Measurements from ENCODE around the gene RPL7L1.
A peak's percentile ranks its signal among the peaks of the same experiment; 100 is the strongest.
"Not testable (repeated sequence)": the region's sequence is repeated elsewhere in the genome, so short reads cannot be mapped to it uniquely, and the experiment has no call there.

The RPL7L1 gene

DNA sequence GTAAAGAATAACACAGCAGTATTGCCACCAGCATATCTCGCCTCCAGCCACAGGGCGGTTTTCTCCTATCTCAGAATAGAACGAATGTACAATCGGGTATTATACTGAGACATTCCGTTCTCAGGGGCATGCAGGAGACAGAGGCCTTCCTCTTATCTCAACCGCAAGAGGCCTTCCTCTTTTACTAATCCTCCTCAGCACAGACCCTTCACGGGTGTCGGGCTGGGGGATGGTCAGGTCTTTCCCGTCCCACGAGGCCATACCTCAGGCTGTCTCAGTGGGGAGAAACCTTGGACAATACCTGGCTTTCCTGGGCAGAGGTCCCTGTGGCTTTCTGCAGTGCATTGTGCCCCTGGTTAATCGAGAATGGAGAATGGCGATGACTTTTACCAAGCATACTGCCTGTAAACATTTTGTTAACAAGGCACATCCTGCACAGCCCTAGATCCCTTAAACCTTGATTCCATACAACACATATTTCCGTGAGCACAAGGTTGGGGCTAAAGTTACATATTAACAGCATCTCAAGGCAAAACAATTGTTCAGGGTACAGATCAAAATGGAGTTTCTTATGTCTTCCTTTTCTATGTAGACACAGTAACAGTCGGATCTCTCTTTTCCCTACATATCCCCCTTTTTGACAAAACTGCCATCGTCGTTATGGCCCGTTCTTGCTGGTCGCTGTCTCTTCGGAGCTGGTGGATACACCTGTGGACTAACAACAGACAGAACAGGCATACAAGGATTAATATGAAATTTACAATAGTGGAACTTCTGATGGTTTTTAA is 14.8 kb downstream of the RPL7L1 start:
- DNase-seq, result not testable (repeated sequence)

DNA sequence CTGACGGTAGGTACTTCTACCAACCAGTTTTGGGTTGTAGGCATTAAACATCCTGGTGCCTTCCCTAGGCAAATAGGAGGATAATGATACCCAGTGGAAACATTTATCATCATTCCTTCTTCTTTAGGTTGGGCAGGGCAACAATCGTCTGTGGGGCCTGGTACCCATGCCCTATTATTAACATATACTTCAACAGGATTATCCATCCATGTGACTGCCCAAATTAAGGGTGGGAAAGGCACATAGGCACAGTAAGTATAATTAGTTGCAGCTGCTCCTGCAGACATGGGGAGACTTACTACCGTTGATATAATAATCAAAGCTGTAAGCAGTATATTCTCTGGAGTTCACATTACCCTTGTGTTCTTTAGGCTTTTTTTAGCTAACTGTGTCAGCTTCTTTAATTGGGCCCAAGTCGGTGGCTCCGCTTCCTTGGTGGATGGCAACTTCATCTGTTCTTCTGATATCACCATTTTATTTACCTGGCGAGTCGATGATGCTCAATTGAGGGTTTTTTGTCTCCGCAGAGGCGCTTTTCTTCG is 16.8 kb downstream of the RPL7L1 start:
- no peak for DNase-seq

DNA sequence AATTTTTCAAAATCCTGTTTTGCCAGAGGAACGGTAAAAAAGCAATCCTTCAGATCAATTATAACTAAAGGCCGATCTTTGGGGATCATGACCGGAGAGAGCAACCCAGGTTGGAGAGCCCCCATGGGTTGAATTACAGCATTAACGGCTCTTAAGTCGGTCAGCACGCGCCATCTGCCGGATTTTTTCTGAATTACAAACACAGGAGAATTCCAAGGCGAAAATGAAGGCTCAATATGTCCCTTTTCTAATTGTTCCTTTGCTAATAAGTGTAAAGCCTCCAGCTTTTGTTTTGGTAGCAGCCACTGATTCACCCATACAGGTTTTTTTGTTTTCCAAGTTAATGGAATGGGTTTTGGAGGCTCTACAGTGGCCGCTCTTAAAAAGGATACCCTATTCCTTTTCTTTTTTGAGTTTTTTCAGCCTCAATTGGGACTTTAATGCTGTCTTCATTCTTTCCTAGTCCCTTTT is 19.5 kb downstream of the RPL7L1 start:
- DNase-seq, result peak; percentile 64

DNA sequence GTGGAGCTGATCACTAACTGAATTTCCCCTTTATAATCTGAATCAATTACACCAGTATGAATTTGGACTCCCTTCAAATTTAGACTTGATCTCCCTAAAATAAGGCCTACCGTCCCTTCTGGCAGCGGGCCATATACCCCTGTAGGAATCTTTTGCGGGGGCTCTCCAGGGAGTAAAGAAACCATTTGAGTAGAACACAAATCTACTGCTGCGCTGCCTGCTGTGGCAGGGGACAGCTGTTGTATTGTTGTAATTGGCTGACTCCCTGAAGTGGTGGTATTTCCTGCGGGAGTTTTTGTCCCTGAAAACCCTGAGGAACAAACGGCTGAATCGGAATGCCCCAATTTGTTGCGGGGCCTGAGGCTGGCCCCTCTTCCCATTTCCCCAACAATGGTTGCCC is 20.5 kb downstream of the RPL7L1 start:
- no peak for DNase-seq

DNA sequence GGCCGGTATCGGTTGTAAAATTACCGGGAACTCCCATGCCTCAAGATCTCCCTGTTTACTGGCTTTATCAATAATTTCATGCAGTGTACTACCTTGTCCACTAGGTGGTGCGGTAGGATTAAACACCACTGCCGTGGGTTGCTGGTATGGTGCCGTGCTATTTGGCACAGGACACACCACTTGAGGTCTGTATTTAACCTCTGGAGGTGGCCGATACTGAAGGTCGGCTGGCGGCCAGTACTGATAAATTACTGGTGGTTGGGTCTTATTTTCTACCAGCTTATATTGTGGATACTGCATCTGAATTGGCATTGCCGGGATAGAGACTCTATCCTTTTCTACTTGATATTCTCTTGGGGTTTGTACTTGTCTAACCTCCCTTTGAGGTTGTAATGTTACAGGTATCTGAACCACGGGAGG is 22.1 kb downstream of the RPL7L1 start:
- peak; percentile 81 for DNase-seq

DNA sequence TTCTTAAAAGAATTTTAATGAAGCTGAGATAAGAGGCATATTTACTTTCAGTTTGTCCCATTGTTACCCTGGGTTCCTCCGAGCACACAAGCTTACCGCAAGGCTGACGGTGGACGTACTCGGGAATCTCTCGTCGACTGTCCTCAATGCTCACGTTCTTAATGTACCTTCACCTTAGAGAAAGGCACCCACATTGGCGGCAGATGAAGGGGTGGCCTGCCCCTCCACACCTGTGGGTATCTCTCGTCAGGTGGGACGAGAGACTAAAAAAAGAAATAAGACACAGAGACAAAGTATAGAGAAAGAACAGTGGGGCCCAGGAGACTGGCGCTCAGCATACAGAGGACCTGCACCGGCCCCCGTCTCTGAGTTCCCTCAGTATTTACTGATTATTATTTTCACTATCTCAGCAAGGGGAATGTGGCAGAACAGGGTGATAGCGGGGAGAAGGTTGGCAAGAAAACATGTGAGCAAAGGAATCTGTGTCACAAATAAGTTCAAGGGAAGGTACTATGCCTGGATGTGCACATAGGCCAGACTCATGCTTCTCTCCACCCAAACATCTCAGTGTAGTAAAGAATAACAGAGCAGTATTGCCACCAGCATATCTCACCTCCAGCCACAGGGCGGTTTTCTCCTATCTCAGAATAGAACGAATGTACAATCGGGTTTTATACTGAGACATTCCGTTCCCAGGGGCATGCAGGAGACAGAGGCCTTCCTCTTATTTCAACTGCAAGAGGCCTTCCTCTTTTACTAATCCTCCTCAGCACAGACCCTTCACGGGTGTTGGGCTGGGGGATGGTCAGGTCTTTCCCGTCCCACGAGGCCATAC is 23.2 kb downstream of the RPL7L1 start:
- DNase-seq, result not testable (repeated sequence)

DNA sequence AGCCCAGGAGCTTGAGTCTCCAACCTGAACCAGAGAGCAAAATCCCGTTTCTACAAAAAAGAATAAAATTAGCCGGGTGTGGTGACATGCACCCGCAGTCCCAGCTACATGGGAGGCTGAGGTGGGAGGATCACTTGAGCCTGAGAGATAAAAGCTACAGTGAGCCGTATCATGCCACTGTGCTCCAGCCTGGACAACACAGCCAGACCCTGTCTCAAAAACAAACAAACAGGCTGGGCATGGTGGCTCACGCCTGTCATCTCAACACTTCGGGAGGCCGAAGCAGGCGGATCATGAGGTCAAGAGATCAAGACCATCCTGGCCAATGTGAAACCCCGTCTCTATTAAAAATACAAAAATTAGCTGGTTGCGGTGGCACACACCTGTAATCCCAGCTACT is 25.1 kb downstream of the RPL7L1 start:
- DNase-seq, result no peak

DNA sequence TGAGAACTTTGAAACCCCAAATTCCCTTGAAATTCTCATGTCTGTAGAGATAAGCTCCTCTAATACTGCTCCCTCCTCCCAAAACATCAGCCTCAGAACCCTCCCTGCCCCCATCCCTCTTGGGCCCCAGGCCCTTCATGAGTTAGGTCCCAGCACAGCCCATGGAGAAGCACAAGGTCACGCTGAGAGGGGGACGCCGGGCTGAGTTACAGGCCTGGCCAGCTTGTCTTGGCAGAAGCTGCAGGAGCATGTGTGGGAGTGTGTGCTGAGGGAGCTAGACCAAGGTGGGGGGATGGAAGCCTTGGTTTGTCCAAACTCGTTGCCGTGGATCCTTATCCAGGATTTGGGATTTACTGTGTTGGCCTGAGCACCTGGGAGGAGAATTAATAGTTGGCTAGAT is 27.9 kb downstream of the RPL7L1 start:
- no peak for DNase-seq

DNA sequence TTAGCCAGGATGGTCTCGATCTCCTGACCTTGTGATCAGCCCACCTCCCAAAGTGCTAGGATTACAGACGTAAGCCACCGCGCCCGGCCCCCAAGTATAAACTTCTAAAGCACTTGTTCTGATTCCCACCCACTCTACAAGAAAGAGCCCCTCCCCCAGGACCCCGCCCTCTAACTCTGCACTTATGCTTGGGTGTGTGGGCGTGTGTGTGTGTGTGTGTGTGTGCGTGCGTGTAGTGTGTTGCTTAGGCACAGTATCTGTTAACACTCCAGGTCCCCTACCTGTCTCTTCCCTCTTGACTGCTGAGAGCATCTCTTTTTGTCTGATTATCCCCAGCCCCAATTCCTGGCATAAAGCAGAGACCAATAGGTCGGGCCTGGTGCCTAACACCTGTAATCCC is 30.4 kb downstream of the RPL7L1 start:
- no peak for DNase-seq

DNA sequence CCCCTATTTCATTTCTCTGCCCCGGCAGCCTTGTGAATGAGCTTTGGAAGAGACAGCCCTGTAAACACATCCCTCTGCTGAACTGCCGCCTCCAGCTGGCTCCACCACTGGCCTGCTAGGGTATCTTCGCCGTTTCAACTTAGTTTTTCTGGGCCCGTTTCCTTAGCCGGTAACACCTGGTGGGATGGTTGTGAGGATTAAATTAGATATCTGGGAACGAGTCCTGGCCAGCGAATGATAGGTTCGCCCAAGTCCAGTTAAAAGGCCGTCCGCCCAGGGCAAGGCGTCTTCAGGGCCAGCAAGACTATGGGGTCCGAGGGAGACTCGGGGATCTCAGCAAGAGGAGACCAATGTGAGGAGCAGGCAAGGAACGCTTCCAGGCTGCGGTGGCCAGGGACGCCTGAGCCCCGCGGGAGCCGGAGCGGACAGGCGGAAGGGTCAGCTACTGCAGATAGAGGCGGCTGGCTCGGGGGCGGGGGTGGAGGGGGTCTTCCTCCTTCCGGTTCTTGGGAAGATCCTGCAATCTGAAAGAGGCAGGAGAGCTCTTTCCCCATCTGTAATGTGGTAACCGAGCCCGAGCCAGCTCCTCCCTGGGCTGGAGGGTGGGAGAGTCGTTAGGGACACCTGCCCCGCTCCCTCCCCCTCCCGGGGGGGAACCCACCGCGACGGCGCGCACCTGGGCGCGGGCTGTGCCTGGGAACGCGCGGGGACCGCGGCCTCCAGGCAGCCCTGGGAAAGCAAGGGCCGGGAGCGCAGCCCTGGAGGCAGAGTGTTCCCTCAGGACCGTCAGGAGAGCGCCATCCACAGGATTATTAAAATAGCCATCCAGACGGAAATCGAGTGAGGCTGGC is 32.0 kb downstream of the RPL7L1 start:
- DNase-seq, result no peak

DNA sequence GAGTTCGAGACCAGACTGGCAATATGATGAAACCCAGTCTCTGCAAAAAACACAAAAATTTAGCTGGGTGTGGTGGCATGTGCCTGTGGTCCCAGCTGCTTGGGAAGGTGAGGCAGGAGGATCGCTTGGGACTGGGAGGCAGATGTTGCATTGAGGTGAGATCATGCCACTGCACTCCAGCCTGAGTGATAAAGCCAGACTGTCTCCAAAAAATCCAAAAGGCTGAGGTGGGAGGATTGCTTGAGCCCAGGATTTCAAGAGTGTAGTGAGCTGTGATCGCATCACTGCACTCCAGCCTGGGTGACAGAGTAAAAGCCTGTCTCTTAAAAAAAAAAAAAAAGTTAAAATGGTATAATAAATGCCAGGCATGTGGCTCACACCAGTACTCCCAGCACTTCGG is 35.1 kb downstream of the RPL7L1 start:
- DNase-seq, result no peak

DNA sequence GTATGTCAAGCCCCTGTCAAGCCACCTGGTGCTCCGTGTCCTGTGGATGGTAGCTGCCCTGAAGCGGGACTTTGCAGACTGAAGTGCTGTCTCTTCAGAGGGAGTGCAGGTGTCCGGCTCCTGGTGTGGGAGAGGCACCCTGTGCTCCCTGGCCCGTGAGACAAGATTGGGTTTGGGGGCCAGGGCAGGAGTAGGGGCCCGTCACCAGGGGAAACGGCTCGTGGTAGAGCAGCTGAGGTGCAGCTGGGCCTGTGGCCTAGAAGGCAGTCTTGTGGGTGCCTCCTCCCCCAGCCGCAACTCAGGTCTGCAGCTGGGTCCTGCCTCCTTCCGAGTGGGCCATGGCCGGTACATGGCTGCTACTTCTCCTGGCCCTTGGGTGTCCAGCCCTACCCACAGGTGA is 36.3 kb downstream of the RPL7L1 start, which contains the start of gene PTCRA:
Gene PTCRA, plus strand, starts transcription at position 322 of the 400 bp plus-strand sequence. Its CDS starts 17 bp downstream, at position 339.
- no peak for DNase-seq

DNA sequence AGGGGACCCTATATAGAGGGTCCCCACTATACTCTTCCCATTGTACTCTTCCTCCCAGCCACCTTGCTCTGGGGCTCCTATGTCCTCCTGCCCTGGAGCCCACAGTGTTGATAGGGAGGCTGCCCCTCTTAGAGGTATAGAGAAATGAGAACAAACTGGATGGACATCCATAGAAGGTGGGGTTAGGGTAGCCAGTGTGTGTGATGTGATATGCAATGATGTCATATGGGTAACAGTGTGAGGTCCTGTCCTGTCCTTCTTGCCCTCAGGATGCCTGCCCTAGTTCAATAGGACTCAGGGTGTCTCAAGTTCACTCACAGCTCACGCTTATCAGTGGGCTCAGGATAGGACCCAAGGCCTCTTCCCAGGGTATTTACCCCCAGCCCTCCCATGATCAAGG is 36.9 kb downstream of the RPL7L1 start:
- DNase-seq, result no peak

DNA sequence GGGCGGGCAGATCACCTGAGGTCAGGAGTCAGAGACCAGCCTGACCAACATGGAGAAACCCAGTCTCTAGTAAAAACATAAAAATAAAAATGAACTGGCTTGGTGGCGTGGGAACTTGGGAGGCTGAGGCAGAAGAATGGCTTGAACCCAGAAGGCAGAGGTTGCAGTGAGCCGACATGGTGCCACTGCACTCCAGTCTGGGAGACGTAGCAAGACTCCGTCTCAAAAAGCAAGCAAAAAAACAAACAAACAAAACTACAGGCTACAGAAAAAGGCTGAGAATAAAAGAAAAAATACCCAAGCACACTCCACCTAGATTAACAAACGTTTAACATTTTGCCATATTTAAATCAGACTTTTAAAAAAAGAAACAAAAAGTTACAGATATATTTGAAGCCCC is 42.4 kb downstream of the RPL7L1 start:
- DNase-seq, result no peak

DNA sequence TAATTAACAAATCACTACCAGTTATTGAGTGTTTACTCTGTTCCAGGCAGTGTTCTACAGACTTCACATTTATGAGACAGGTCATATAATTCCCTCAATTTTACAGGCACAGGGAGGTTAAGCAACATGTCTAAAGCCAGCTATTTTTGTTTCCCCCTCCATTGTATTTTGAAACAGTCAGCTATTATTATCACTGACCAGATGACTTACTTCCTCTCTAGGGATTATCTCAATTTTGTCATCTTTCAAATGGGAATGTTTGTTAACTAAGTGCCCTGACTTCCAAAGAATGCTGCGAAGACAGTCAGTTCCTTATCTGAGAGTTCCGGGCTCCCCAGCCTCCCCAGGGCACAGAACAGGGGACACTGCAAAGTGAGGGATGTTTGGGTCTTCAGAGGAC is 44.2 kb downstream of the RPL7L1 start:
- DNase-seq, result no peak

DNA sequence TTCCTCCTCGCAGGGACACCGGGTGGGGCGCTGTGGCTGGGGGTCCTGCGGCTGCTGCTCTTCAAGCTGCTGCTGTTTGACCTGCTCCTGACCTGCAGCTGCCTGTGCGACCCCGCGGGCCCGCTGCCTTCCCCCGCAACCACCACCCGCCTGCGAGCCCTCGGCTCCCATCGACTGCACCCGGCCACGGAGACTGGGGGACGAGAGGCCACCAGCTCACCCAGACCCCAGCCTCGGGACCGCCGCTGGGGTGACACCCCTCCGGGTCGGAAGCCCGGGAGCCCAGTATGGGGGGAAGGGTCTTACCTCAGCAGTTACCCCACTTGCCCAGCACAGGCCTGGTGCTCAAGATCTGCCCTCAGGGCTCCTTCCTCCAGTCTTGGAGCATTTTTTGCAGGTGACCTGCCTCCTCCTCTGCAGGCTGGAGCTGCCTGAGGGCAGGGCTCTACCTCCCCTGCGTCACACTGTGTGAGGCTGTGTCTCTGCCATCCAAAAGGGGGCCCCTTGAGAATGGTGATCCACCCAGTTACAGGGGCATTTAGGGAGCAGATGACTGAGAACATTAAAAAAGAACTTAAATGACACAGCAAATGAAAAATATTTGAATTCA is 45.9 kb downstream of the RPL7L1 start:
- no peak for DNase-seq

DNA sequence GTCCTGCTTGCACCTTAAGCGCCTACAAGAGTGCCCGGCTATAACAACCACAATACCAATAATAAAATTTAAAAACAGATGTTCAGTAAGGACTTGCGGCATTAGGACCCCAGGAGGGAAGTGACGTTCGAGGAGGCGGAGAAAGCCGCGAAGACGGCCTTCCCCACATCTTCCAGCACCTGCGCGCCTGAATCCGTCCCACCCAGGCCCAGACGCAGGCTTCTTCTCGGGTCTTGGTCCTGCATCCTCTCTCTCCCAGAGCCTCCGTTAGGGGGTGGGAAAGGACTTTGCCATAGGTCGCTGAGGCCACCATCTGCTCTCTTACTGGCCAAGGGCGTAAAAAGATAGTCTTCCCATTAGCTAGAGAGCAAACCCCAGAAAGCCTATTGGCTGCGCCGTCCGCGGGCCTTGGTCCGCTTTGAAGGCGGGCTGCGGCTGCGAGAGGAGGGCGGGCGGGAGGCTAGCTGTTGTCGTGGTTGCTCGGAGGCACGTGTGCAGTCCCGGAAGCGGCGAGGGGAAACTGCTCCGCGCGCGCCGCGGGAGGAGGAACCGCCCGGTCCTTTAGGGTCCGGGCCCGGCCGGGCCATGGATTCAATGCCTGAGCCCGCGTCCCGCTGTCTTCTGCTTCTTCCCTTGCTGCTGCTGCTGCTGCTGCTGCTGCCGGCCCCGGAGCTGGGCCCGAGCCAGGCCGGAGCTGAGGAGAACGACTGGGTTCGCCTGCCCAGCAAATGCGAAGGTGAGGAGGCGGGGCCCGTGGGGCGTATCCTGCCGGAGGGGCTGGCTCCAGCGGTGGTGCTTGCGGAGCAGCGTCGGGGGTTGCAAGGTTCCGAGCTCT is 49.8 kb downstream of the RPL7L1 start, which contains the start of gene CNPY3:
Gene CNPY3, plus strand, starts transcription at position 495 of the 835 bp plus-strand sequence. Its CDS starts 91 bp downstream, at position 586.
- peak; percentile 98 for DNase-seq

DNA sequence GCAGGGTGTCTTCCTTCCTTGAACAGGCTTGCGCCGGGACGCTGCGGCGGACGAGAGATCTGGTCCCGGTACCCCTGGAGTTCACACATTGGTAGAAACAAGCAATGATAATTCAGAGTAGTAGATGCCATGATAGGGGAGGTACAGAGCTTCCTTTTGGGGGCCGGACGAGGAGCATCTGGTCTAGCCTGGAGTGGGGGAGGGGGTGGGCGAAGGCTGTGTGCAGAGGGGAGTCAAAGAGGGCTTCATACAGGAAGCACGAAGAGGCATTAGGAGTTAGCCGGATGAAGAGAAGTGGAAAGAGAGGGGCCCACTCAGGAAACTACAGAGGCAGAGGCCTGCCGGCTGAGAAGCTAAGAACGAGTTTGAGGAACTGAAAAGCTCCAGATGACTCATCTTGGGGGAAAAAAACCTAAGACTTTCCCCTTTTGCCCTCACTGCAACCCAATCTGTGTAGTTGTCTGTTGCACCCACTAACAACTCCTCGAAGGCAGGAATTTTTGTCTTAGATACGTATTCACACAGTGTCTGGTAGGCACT is 50.5 kb downstream of the RPL7L1 start:
- DNase-seq, result peak; percentile 78

DNA sequence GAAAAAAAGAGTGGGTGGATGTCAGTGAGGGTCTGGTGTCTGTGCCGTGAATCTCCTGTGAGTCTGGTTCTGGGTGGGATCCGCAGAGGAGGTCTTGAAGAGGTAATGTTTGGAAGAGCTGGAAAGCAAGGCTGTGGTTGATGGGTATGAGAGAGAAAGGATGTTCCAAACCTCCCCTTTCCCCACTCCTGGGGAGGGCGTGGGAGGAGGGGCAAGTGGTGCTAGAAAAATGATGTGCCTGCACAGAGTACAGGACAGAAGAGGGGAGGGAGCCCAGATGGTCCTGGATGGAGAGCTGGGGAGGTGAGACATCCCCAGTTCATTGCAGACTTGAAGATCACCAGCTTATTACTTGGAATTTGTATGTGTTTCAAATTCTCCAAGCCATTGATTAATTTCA is 53.0 kb downstream of the RPL7L1 start:
- DNase-seq, result no peak

DNA sequence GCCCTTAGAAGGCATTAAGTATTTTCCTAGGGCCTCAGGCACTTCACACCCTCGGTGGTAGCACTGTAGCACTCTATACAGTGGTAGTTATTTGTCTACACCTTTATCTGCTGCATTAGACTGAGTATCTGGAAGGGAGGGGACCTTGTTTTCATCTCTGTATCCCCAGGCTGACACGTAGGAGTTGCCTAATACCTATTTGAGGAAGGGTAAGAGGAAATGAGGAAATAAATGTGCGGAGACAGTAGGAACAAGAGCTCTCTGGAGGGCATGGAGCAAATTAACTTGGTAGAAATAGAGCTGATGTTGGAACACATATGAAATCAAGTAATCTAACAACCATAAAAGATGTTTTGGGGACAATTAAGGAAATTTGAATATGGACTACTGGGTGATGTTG is 53.8 kb downstream of the RPL7L1 start:
- no peak for DNase-seq

DNA sequence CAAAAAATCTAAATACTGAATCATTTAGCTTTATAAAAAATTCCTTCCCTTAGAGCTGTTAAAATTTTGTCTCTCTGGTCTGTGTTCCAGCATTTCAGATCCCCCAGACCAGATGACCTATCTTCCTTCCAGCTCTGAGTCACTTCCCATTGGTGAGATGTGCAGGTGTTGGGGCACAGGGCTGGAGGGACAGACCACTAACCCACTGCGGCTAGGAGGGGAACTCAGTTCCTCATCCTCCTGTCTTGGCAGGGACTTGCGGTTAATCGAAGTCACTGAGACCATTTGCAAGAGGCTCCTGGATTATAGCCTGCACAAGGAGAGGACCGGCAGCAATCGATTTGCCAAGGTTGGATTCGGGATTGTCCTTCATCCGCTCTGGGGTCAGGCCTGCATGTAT is 55.9 kb downstream of the RPL7L1 start:
- no peak for DNase-seq

Measured in right hindlimb (tissue), 1 donor.